K562 (cell line): Measurements from ENCODE around the gene SLC25A44. TPM values are rescaled to one million over a fixed set of nuclear protein-coding genes. Genes with fewer than 3 reads are reported as not detected.

Experiments
- ATAC-seq: fragments of 200-7000 bp; cut with Tn5 transposase; 3 replicates; pipeline ENCODE4 v1.9.1; 2020; ENCODE audit warnings: moderate library complexity
- BruUV-seq: library from RNA; stranded (reverse); fragments of 400-500 nt; replicated peaks from 2 replicates; lab custom pipeline; 2021; lab: Mats Ljungman, UMichigan
- CTCF ChIA-PET: fragments of 300-600 bp; formaldehyde crosslinking; extraction: SDS; loops from one replicate; lab custom pipeline; 2021; ENCODE audit warnings: low intra/inter-chr PET ratio; lab: Yijun Ruan, JAX
- POLR2A ChIA-PET: fragments of 300-600, 350-650 bp; sonication (Branson Sonifier 250); formaldehyde crosslinking; extraction: SDS; loops from one replicate; lab custom pipeline; 2021; ENCODE audit warnings: antibody characterized with exemption, inconsistent platforms; lab: Yijun Ruan, JAX
- DNase-seq, 4 experiments: peaks; one replicate each; pipeline versions ENCODE4 v3.0.0 to v3.0.0-alpha.2; 2011 to 2018; ENCODE audit warnings: low spot score in 3 of 4, mixed read lengths in 3 of 4; ENCODE audit errors: extremely low read depth in 1 of 4
- FAIRE-seq: peaks from 2 replicates; lab custom pipeline; 2011; peaks lifted over from hg19 to GRCh38; lab: Jason Lieb, UNC
- H2AFZ ChIP-seq: 2 replicates; pipeline ENCODE4 v1.6.0; 2011; ENCODE audit warnings: low read depth, low read length, control low read depth, inconsistent platforms
- H3K27ac ChIP-seq: fragments of 200-600 bp; 3 replicates; pipeline ENCODE4 v1.8.0; 2011; ENCODE audit warnings: low read depth, mild to moderate bottlenecking, control low read depth, inconsistent platforms, low read length, moderate library complexity, mixed read lengths; ENCODE audit errors: extremely low read depth
- H3K27me3 ChIP-seq, 2 experiments: fragments of 300-600 bp in 1 of 2; 2 replicates in 1 of 2; 3 replicates in 1 of 2; pipeline versions ENCODE4 v1.6.0 to v1.8.0; 2011; ENCODE audit warnings: inconsistent platforms in 2 of 2, low read length in 2 of 2, mild to moderate bottlenecking in 1 of 2, mixed read lengths in 1 of 2, moderate library complexity in 1 of 2; ENCODE audit not compliant: control insufficient read depth in 2 of 2, insufficient read depth in 2 of 2
- H3K36me3 ChIP-seq: fragments of 300-600 bp; 3 replicates; pipeline ENCODE4 v1.8.0; 2011; ENCODE audit warnings: mild to moderate bottlenecking, low read length, inconsistent platforms; ENCODE audit not compliant: control insufficient read depth, insufficient read depth
- H3K4me1 ChIP-seq, 2 experiments: fragments of 200-600 bp in 1 of 2; replicated peaks in 1 of 2; 2 replicates in 1 of 2; 3 replicates in 1 of 2; pipeline versions ENCODE4 v1.5.1 to v1.8.0; 2011; ENCODE audit warnings: inconsistent platforms in 2 of 2, low read length in 2 of 2, mild to moderate bottlenecking in 1 of 2, mixed read lengths in 1 of 2, moderate library complexity in 1 of 2; ENCODE audit not compliant: control insufficient read depth in 2 of 2, insufficient read depth in 2 of 2
- H3K4me2 ChIP-seq: 2 replicates; pipeline ENCODE4 v1.6.1; 2011; ENCODE audit warnings: low read length, control low read depth, inconsistent platforms, mixed read lengths; ENCODE audit not compliant: insufficient read depth
- H3K4me3 ChIP-seq: fragments of 200-600 bp; sonication (generic), shearing (Covaris generic); 2 replicates; pipeline ENCODE4 v1.5.1; 2016; ENCODE audit warnings: control low read depth, inconsistent platforms
- H3K79me2 ChIP-seq: fragments of 200-600 bp; 3 replicates; pipeline ENCODE4 v1.8.0; 2011; ENCODE audit warnings: low read length, inconsistent platforms; ENCODE audit not compliant: control insufficient read depth, insufficient read depth
- H3K9ac ChIP-seq, 2 experiments: 2 replicates each; pipeline versions ENCODE4 v1.6.0 to v1.6.1; 2011; ENCODE audit warnings: low read depth in 2 of 2, low read length in 2 of 2, control low read depth in 1 of 2, inconsistent platforms in 1 of 2, mild to moderate bottlenecking in 1 of 2, mixed read lengths in 1 of 2; ENCODE audit not compliant: insufficient read depth in 1 of 2
- H3K9me1 ChIP-seq: one replicate; pipeline ENCODE4 v1.6.0; 2011; ENCODE audit warnings: inconsistent platforms, mild to moderate bottlenecking, low read length, moderate library complexity; ENCODE audit not compliant: control insufficient read depth, insufficient read depth
- H3K9me3 ChIP-seq: replicated peaks from 2 replicates; pipeline ENCODE4 v1.5.1; 2011; ENCODE audit warnings: low read depth, low read length, inconsistent platforms; ENCODE audit not compliant: control insufficient read depth, insufficient read depth
- H4K20me1 ChIP-seq: replicated peaks from 2 replicates; pipeline ENCODE4 v1.6.1; 2011; ENCODE audit warnings: low read length, inconsistent platforms, mixed read lengths; ENCODE audit not compliant: control insufficient read depth, insufficient read depth
- FOXA1 ChIP-seq: fragments of 450-650 bp; IDR thresholded peaks from 2 replicates; pipeline ENCODE4 v1.6.1; 2016; ENCODE audit warnings: mild to moderate bottlenecking, borderline replicate concordance
- PHF21A ChIP-seq: fragments of 450-650 bp; IDR thresholded peaks from 2 replicates; pipeline ENCODE4 v1.6.1; 2017; ENCODE audit warnings: low read depth, borderline replicate concordance
- POLR2G ChIP-seq: fragments of 200-400 bp; formaldehyde crosslinking; IDR thresholded peaks from 2 replicates; pipeline ENCODE4 v1.6.1; 2017; ENCODE audit warnings: low read depth, mild to moderate bottlenecking, antibody characterized with exemption, low read length, moderate library complexity
- SUPT5H ChIP-seq: fragments of 450-650 bp; IDR thresholded peaks from 2 replicates; pipeline ENCODE4 v1.6.1; 2016
- ZNF121 ChIP-seq: sonication (generic); formaldehyde crosslinking; conservative IDR thresholded peaks from 2 replicates; pipeline ENCODE4 v1.8.0; 2022; ENCODE audit warnings: missing genetic modification reagents
- ZNF165 ChIP-seq: fragments of 250-450 bp; sonication (Bioruptor Pico); IDR thresholded peaks from 2 replicates; pipeline ENCODE4 v1.4.0; 2020; ENCODE audit warnings: borderline replicate concordance
- WGBS: fragments of 100-300 bp; shearing (Covaris generic); methylation state at CpG from one replicate; pipeline ENCODE4 v1.1.6; 2016; ENCODE audit warnings: low coverage, mixed read lengths; ENCODE audit not compliant: insufficient coverage; ENCODE audit errors: missing lambda C conversion rate; 5-methylcytosine and 5-hydroxymethylcytosine counted together
- in situ Hi-C: fragments of 300-500 bp; cut with MboI; formaldehyde crosslinking; loops from 4 replicates; pipeline ENCODE4 v1.15.0; 2018; ENCODE audit warnings: inconsistent platforms, mixed read lengths
- intact Hi-C: fragments of 100-400 bp; cut with micrococcal nuclease; formaldehyde crosslinking; loops from 2 replicates; pipeline ENCODE4 v1.14.2; 2022
- polyA plus RNA-seq, 8 experiments: library from polyadenylated mRNA; depleted of rRNA in 4 of 8; stranded (reverse) in 5 of 8; unstranded in 3 of 8; fragments of >200 nt; fragmentation: Nextera tagmentation in 2 of 8; fragmentation: Illumina TruSeq in 1 of 8; extraction: Ambion mirVana in 2 of 8; extraction: Trizol in 1 of 8; gene quantifications; 2 replicates each; pipeline versions ENCODE4 v1.2.1 to v1.2.3, GENCODE V29; 2011 to 2014; ENCODE audit warnings: inconsistent platforms in 1 of 8, missing spikeins in 1 of 8
- total RNA-seq, 7 experiments: library from RNA; depleted of rRNA in 6 of 7; stranded (reverse); fragments of >200 nt in 6 of 7; fragmentation: Illumina TruSeq in 2 of 7; extraction: Trizol in 2 of 7; gene quantifications; 2 replicates each; pipeline versions ENCODE4 v1.2.1 to v1.2.3, GENCODE V29; 2011 to 2021; ENCODE audit warnings: low replicate concordance in 1 of 7
- TF ChIP-seq, protein P1 (sequence below): fragments of 450-650 bp; formaldehyde crosslinking; IDR thresholded peaks from 2 replicates; pipeline ENCODE4 v1.4.0; 2020; ENCODE audit warnings: mild to moderate bottlenecking, moderate library complexity
- TF ChIP-seq, protein P2 (sequence below): fragments of 250-450 bp; sonication (Bioruptor Pico); IDR thresholded peaks from 2 replicates; pipeline ENCODE4 v1.4.0; 2020

Gene SLC25A44
- total and polyA plus RNA-seq, 9 of the 15 experiments (the other 6 are each of a cell fraction or from before 2014, with no cell fraction given): 4.4 to 22.8 (median 12.5) TPM

DNA sequence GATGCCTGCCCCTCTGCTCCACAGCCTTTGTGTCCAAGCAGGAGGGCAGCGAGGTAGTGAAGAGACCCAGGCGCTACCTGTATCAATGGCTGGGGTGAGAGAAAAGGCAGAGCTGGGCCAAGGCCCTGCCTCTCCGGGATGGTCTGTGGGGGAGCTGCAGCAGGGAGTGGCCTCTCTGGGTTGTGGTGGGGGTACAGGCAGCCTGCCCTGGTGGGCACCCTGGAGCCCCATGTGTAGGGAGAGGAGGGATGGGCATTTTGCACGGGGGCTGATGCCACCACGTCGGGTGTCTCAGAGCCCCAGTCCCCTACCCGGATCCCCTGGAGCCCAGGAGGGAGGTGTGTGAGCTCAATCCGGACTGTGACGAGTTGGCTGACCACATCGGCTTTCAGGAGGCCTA, 48.8 kb downstream of the SLC25A44 start:
- no peaks in the 10 kb centered on the region for H3K27me3 ChIP-seq
- H3K4me2 ChIP-seq: no peak overlapping the region
- peak; percentile 47 for TF ChIP-seq POLR2G
- TF ChIP-seq ZNF121: no peak
- TF ChIP-seq FOXA1: no peak
- TF ChIP-seq ZNF165: no peak
- TF ChIP-seq PHF21A: no peak
- TF ChIP-seq, protein P1, sequence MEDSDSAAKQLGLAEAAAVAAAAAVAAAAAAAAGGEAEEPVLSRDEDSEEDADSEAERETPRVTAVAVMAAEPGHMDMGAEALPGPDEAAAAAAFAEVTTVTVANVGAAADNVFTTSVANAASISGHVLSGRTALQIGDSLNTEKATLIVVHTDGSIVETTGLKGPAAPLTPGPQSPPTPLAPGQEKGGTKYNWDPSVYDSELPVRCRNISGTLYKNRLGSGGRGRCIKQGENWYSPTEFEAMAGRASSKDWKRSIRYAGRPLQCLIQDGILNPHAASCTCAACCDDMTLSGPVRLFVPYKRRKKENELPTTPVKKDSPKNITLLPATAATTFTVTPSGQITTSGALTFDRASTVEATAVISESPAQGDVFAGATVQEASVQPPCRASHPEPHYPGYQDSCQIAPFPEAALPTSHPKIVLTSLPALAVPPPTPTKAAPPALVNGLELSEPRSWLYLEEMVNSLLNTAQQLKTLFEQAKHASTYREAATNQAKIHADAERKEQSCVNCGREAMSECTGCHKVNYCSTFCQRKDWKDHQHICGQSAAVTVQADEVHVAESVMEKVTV (CRISPR knock-in tag): no peak
- TF ChIP-seq, protein P2, sequence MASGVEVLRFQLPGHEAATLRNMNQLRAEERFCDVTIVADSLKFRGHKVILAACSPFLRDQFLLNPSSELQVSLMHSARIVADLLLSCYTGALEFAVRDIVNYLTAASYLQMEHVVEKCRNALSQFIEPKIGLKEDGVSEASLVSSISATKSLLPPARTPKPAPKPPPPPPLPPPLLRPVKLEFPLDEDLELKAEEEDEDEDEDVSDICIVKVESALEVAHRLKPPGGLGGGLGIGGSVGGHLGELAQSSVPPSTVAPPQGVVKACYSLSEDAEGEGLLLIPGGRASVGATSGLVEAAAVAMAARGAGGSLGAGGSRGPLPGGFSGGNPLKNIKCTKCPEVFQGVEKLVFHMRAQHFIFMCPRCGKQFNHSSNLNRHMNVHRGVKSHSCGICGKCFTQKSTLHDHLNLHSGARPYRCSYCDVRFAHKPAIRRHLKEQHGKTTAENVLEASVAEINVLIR (CRISPR knock-in tag): no peak
- TF ChIP-seq SUPT5H: no peak
- no peak for ATAC-seq
- H3K4me1 ChIP-seq: peaks cover 0 to 48% of the 10 kb centered on the region in 2 experiments; a peak in 3 of 5 replicates
- no peaks in the 10 kb centered on the region for H3K79me2 ChIP-seq
- no peak overlapping the region for H2AFZ ChIP-seq
- no peak for DNase-seq
- no peaks in the 10 kb centered on the region for H3K9me3 ChIP-seq
- POLR2A ChIA-PET: interaction anchor here (0.6 to 2.0 kb wide), 5 partner anchors 9 to 87 kb away, joined by 3 to 7 read pairs (median 5); no protein-coding TSS in a partner anchor
- peaks cover 3% of the 10 kb centered on the region for H3K9me1 ChIP-seq
- H3K27ac ChIP-seq: no peak overlapping the region
- no peaks in the 10 kb centered on the region; the same call in 1 of the 2 replicates for H4K20me1 ChIP-seq
- intact Hi-C loops: no loop called here
- H3K4me3 ChIP-seq: no peak overlapping the region
- 44% methylated on average over 7 of the region's 10 CpGs for WGBS
- CTCF ChIA-PET: interaction anchor here (0.5 kb wide), 1 partner anchor 520 kb away, joined by 3 read pairs; no protein-coding TSS in a partner anchor
- in situ Hi-C loops: no loop called here
- no TSS peak for BruUV-seq
- peak overlapping the region in 1 of 2 experiments; percentile 79; a peak in 2 of 4 replicates for H3K9ac ChIP-seq
- no peak for FAIRE-seq
- peaks cover 17% of the 10 kb centered on the region; the same call in 2 of the 3 replicates for H3K36me3 ChIP-seq
